Endometrial microvascular endothelial cells (primary cell): Measurements from ENCODE around the gene HTR6. TPM values are rescaled to one million over a fixed set of nuclear protein-coding genes. Genes with fewer than 3 reads are reported as not detected.

ENCODE experiments used
- total RNA-seq: library from RNA; depleted of rRNA; stranded (reverse); fragments of >200 nt; gene quantifications from one replicate; pipeline ENCODE4 v1.2.3, GENCODE V29; 2015; ENCODE audit errors: inconsistent ontology term

The HTR6 gene
- total RNA-seq, 1 donor from 2014 or later = not detected

Other genes starting within 250 kb of the HTR6 start
- 146 TPM for gene CAPZB, start 179.3 kb upstream of the HTR6 start, total RNA-seq
- gene NBL1, start 20.6 kb upstream of the HTR6 start, total RNA-seq = 50.8 TPM
- gene TMCO4, start 135.0 kb downstream of the HTR6 start, total RNA-seq = 18.0 TPM
- gene RNF186, start 150.4 kb downstream of the HTR6 start, total RNA-seq = not detected
- gene OTUD3, start 217.5 kb downstream of the HTR6 start, total RNA-seq = 4.4 TPM